KOPT-K1 (cell line): ENCODE data around the gene C1orf35.
A peak's percentile ranks its signal among the peaks of the same experiment; 100 is the strongest.

ENCODE experiments used
- H3K27ac ChIP-seq: fragments of 200-600 bp; sonication (generic); 2 replicates; pipeline ENCODE4 v1.5.1; 2016; ENCODE audit warnings: antibody characterized with exemption, mild to moderate bottlenecking, low read depth, low read length; ENCODE audit not compliant: poor library complexity, severe bottlenecking
- H3K36me3 ChIP-seq: fragments of 200-600 bp; sonication (generic); 2 replicates; pipeline ENCODE4 v1.5.1; 2017; ENCODE audit warnings: antibody characterized with exemption, mild to moderate bottlenecking, low read length, moderate library complexity; ENCODE audit not compliant: insufficient read depth
- H3K9me3 ChIP-seq: fragments of 200-600 bp; sonication (generic); 2 replicates; pipeline ENCODE4 v1.5.1; 2017; ENCODE audit warnings: antibody characterized with exemption, low read length, mild to moderate bottlenecking; ENCODE audit not compliant: insufficient read depth, poor library complexity, severe bottlenecking

The C1orf35 gene

GRCh38 chr1:228084797-228085196 lies 18.3 kb downstream of the C1orf35 start:
- Histone ChIP-seq H3K36me3 (peaks cover 48% of the 10 kb centered on the region), H3K9me3 (no peaks in the 10 kb centered on the region), H3K27ac (no peak overlapping the region)

GRCh38 chr1:228084325-228084724 lies 18.8 kb downstream of the C1orf35 start:
- Histone ChIP-seq H3K36me3 (peaks cover 48% of the 10 kb centered on the region), H3K9me3 (no peaks in the 10 kb centered on the region), H3K27ac (peak overlapping the region; percentile 97)

GRCh38 chr1:228083871-228084278 lies 19.2 kb downstream of the C1orf35 start:
- peak overlapping the region; percentile 97 for H3K27ac ChIP-seq
- H3K9me3 ChIP-seq = no peaks in the 10 kb centered on the region
- H3K36me3 ChIP-seq = peaks cover 48% of the 10 kb centered on the region

GRCh38 chr1:228082918-228083870 lies 19.9 kb downstream of the C1orf35 start:
- Histone ChIP-seq H3K27ac (peak overlapping the region; percentile 97), H3K36me3 (peaks cover 41% of the 10 kb centered on the region; the same call in 1 of the 2 replicates), H3K9me3 (no peaks in the 10 kb centered on the region)

GRCh38 chr1:228082214-228082917 lies 20.8 kb downstream of the C1orf35 start, which contains the start of gene ARF1:
Gene ARF1, plus strand, starts transcription at chr1:228082708. Its CDS starts 14,407 bp downstream, at chr1:228097115.
- H3K36me3 ChIP-seq = peaks cover 33% of the 10 kb centered on the region; the same call in 1 of the 2 replicates
- no peaks in the 10 kb centered on the region for H3K9me3 ChIP-seq
- H3K27ac ChIP-seq = peak within 1 kb of the TSS; percentile 97

- H3K9me3 ChIP-seq = no peaks in the 10 kb centered on the region
- peaks cover 29% of the 10 kb centered on the region; the same call in 1 of the 2 replicates for H3K36me3 ChIP-seq
- peak overlapping the region; percentile 97 for H3K27ac ChIP-seq
Observed at GRCh38 chr1:228081578-228082213, 21.4 kb downstream of the C1orf35 start.

- H3K36me3 ChIP-seq = peaks cover 28% of the 10 kb centered on the region; the same call in 1 of the 2 replicates
- no peaks in the 10 kb centered on the region for H3K9me3 ChIP-seq
- H3K27ac ChIP-seq = peak overlapping the region; percentile 97
Observed at GRCh38 chr1:228081144-228081543, 22.0 kb downstream of the C1orf35 start.

- no peak overlapping the region for H3K27ac ChIP-seq
- peaks cover 16% of the 10 kb centered on the region; the same call in 1 of the 2 replicates for H3K36me3 ChIP-seq
- H3K9me3 ChIP-seq = no peaks in the 10 kb centered on the region
Observed at GRCh38 chr1:228079601-228080263, 23.4 kb downstream of the C1orf35 start.

GRCh38 chr1:228079013-228079412 lies 24.1 kb downstream of the C1orf35 start:
- H3K9me3 ChIP-seq = no peaks in the 10 kb centered on the region
- H3K36me3 ChIP-seq = peaks cover 10% of the 10 kb centered on the region; the same call in 1 of the 2 replicates
- no peak overlapping the region for H3K27ac ChIP-seq

- Histone ChIP-seq H3K36me3 (peaks cover 10% of the 10 kb centered on the region; the same call in 1 of the 2 replicates), H3K9me3 (no peaks in the 10 kb centered on the region), H3K27ac (no peak overlapping the region)
Observed at GRCh38 chr1:228077565-228078330, 25.4 kb downstream of the C1orf35 start.

- H3K36me3 ChIP-seq = peaks cover 10% of the 10 kb centered on the region; the same call in 1 of the 2 replicates
- H3K9me3 ChIP-seq = no peaks in the 10 kb centered on the region
- no peak overlapping the region for H3K27ac ChIP-seq
Observed at GRCh38 chr1:228076796-228077430, 26.2 kb downstream of the C1orf35 start.

GRCh38 chr1:228075801-228076271 lies 27.3 kb downstream of the C1orf35 start:
- no peaks in the 10 kb centered on the region for H3K9me3 ChIP-seq
- H3K36me3 ChIP-seq = peaks cover 10% of the 10 kb centered on the region; the same call in 1 of the 2 replicates
- no peak overlapping the region for H3K27ac ChIP-seq
